HEK293 (cell line): Measurements from ENCODE around the gene THAP7.

ENCODE experiments used
- CTCF ChIA-PET: fragments of 350-600 bp; formaldehyde crosslinking; extraction: SDS; loops from one replicate; lab custom pipeline; 2021; ENCODE audit warnings: antibody characterized with exemption; lab: Yijun Ruan, JAX
- POLR2A ChIA-PET: fragments of 300-600 bp; formaldehyde crosslinking; extraction: SDS; loops from one replicate; lab custom pipeline; 2020; ENCODE audit warnings: antibody characterized with exemption, inconsistent platforms; lab: Yijun Ruan, JAX
- H3K27ac ChIP-seq: fragments of 200-500 bp; sonication (Bioruptor generic); 2 replicates; pipeline ENCODE4 v1.5.1; 2014; ENCODE audit warnings: low read depth, low read length, control low read depth, inconsistent platforms; ENCODE audit errors: extremely low read depth
- H3K36me3 ChIP-seq, 2 experiments: fragments of 200-500 bp in 1 of 2; sonication (Bioruptor generic) in 1 of 2; 1 replicate in 1 of 2; 2 replicates in 1 of 2; pipeline ENCODE4 v1.5.1; 2014 to 2017; ENCODE audit warnings: inconsistent platforms in 2 of 2, low read length in 2 of 2; ENCODE audit not compliant: control insufficient read depth in 2 of 2, insufficient read depth in 1 of 2
- H3K4me1 ChIP-seq: fragments of 200-500 bp; sonication (Bioruptor generic); 2 replicates; pipeline ENCODE4 v1.5.1; 2014; ENCODE audit warnings: mild to moderate bottlenecking, low read length, inconsistent platforms; ENCODE audit not compliant: control insufficient read depth, insufficient read depth
- H3K4me3 ChIP-seq: 2 replicates; pipeline ENCODE4 v1.5.1; 2011; ENCODE audit warnings: low read depth, mild to moderate bottlenecking, control low read depth, low read length, moderate library complexity
- H3K9me3 ChIP-seq: fragments of 200-500 bp; sonication (Bioruptor generic); 2 replicates; pipeline ENCODE4 v1.5.1; 2014; ENCODE audit warnings: low read depth, low read length, inconsistent platforms; ENCODE audit not compliant: control insufficient read depth, insufficient read depth
- ELK4 ChIP-seq: IDR thresholded peaks from 2 replicates; pipeline ENCODE4 v1.6.1; 2011; ENCODE audit warnings: mild to moderate bottlenecking, low read depth, low read length, borderline replicate concordance
- INSM2 ChIP-seq: fragments of 450-650 bp; formaldehyde crosslinking; IDR thresholded peaks from 2 replicates; pipeline ENCODE4 v1.5.1; 2016; ENCODE audit warnings: missing biosample characterization, missing genetic modification characterization
- PBX3 ChIP-seq: sonication (generic); formaldehyde crosslinking; IDR thresholded peaks from 2 replicates; pipeline ENCODE4 v1.8.1; 2022; ENCODE audit warnings: mild to moderate bottlenecking, moderate library complexity, missing genetic modification reagents
- PRDM10 ChIP-seq: fragments of 450-650 bp; formaldehyde crosslinking; IDR thresholded peaks from 2 replicates; pipeline ENCODE4 v1.5.1; 2016; ENCODE audit warnings: missing biosample characterization, missing genetic modification characterization
- SCRT2 ChIP-seq: fragments of 450-650 bp; formaldehyde crosslinking; IDR thresholded peaks from 2 replicates; pipeline ENCODE4 v1.5.1; 2016; ENCODE audit warnings: missing biosample characterization, missing genetic modification characterization
- ZBTB44 ChIP-seq: fragments of 450-650 bp; IDR thresholded peaks from 2 replicates; pipeline ENCODE4 v1.5.1; 2018; ENCODE audit warnings: missing biosample characterization, mild to moderate bottlenecking, missing genetic modification characterization
- ZEB2 ChIP-seq: fragments of 450-650 bp; formaldehyde crosslinking; IDR thresholded peaks from 2 replicates; pipeline ENCODE4 v1.5.1; 2016; ENCODE audit warnings: missing biosample characterization, missing genetic modification characterization
- ZNF114 ChIP-seq: fragments of 450-650 bp; formaldehyde crosslinking; IDR thresholded peaks from 2 replicates; pipeline ENCODE4 v1.5.0; 2017; ENCODE audit warnings: missing biosample characterization, missing genetic modification characterization
- ZNF169 ChIP-seq: fragments of 450-650 bp; formaldehyde crosslinking; IDR thresholded peaks from 2 replicates; pipeline ENCODE4 v1.5.1; 2016; ENCODE audit warnings: missing biosample characterization, missing genetic modification characterization
- ZNF404 ChIP-seq: fragments of 450-650 bp; formaldehyde crosslinking; IDR thresholded peaks from 2 replicates; pipeline ENCODE4 v1.5.1; 2017; ENCODE audit warnings: missing biosample characterization, missing genetic modification characterization
- ZNF521 ChIP-seq: fragments of 450-650 bp; formaldehyde crosslinking; IDR thresholded peaks from 2 replicates; pipeline ENCODE4 v1.5.1; 2017; ENCODE audit warnings: missing biosample characterization, mild to moderate bottlenecking, missing genetic modification characterization
- ZNF600 ChIP-seq: fragments of 450-650 bp; formaldehyde crosslinking; IDR thresholded peaks from 2 replicates; pipeline ENCODE4 v1.5.1; 2016; ENCODE audit warnings: missing biosample characterization, missing genetic modification characterization
- ZNF621 ChIP-seq: fragments of 450-650 bp; formaldehyde crosslinking; IDR thresholded peaks from 2 replicates; pipeline ENCODE4 v1.5.1; 2017; ENCODE audit warnings: missing biosample characterization, missing genetic modification characterization
- ZNF664 ChIP-seq: fragments of 450-650 bp; formaldehyde crosslinking; IDR thresholded peaks from 2 replicates; pipeline ENCODE4 v1.5.1; 2016; ENCODE audit warnings: missing biosample characterization, missing genetic modification characterization
- ZNF701 ChIP-seq: fragments of 450-650 bp; formaldehyde crosslinking; IDR thresholded peaks from 2 replicates; pipeline ENCODE4 v1.5.1; 2016; ENCODE audit warnings: missing biosample characterization, missing genetic modification characterization
- ZNF747 ChIP-seq: fragments of 450-650 bp; formaldehyde crosslinking; IDR thresholded peaks from 2 replicates; pipeline ENCODE4 v1.5.1; 2016; ENCODE audit warnings: missing biosample characterization, missing genetic modification characterization

Gene THAP7

GRCh38 chr22:21025763-21026755 is 24.1 kb upstream of the THAP7 start:
- H3K36me3 ChIP-seq: no peaks in the 10 kb centered on the region
- TF ChIP-seq ZNF169 (tag by site-specific recombination): no peak
- no peak for TF ChIP-seq ELK4
- no peak for TF ChIP-seq ZNF621 (tag by site-specific recombination)
- TF ChIP-seq ZNF701 (tag by site-specific recombination): no peak
- TF ChIP-seq ZNF664: no peak
- TF ChIP-seq ZNF521 (tag by site-specific recombination): no peak
- no peak for TF ChIP-seq INSM2 (tag by site-specific recombination)
- TF ChIP-seq PRDM10: no peak
- TF ChIP-seq ZBTB44 (tag by site-specific recombination): no peak
- TF ChIP-seq ZNF404 (tag by site-specific recombination): no peak
- no peak for TF ChIP-seq ZNF114 (tag by site-specific recombination)
- TF ChIP-seq ZNF747: no peak
- TF ChIP-seq ZNF600 (tag by site-specific recombination): no peak
- TF ChIP-seq, all 188 proteins: peak for 0
- Histone ChIP-seq H3K27ac (no peak overlapping the region), H3K9me3 (no peaks in the 10 kb centered on the region), H3K4me3 (no peak overlapping the region), H3K4me1 (no peaks in the 10 kb centered on the region)
- ChIA-PET CTCF (interaction anchor here (0.9 to 1.7 kb wide), 2 partner anchors 77 to 140 kb away, joined by 4 read pairs; no protein-coding TSS in a partner anchor), POLR2A (no interaction called here)

GRCh38 chr22:21025266-21025665 is 23.3 kb upstream of the THAP7 start:
- Histone ChIP-seq H3K36me3 (no peaks in the 10 kb centered on the region), H3K4me3 (no peak overlapping the region), H3K27ac (no peak overlapping the region), H3K4me1 (no peaks in the 10 kb centered on the region), H3K9me3 (no peaks in the 10 kb centered on the region)
- POLR2A ChIA-PET: no interaction called here
- no peak for TF ChIP-seq PBX3 (CRISPR knock-in tag)
- TF ChIP-seq ZEB2 (tag by site-specific recombination): no peak
- TF ChIP-seq SCRT2 (tag by site-specific recombination): peak; percentile 44; the same call in 1 of the 2 replicates
- CTCF ChIA-PET: interaction anchor here (0.6 kb wide), 1 partner anchor 21 kb away, joined by 3 read pairs; the partner anchor contains the start of gene LRRC74B
